Hematopoietic multipotent progenitor cell treated with erythropoietin and hydrocortisone succinate and interleukin-3 and kit ligand, for 6 days (in vitro differentiated cells): Measurements from ENCODE around the gene VMP1.
"Not testable (repeated sequence)": the region's sequence is repeated elsewhere in the genome, so short reads cannot be mapped to it uniquely, and the experiment has no call there.

Experiments
- DNase-seq: peaks from one replicate; pipeline ENCODE4 v3.0.0-alpha.2; 2015

Gene VMP1

GRCh38 chr17:59814685-59815084, 107.2 kb downstream of the VMP1 start:
- no peak for DNase-seq

GRCh38 chr17:59815965-59816364, 108.5 kb downstream of the VMP1 start:
- no peak for DNase-seq

- DNase-seq: peak; percentile 24
Observed at GRCh38 chr17:59825533-59826322, 118.3 kb downstream of the VMP1 start.

- DNase-seq: no peak
Observed at GRCh38 chr17:59826706-59827453, 119.4 kb downstream of the VMP1 start.

GRCh38 chr17:59827721-59828477, 120.4 kb downstream of the VMP1 start:
- peak; percentile 58 for DNase-seq

- no peak for DNase-seq
Observed at GRCh38 chr17:59828478-59828760, 121.0 kb downstream of the VMP1 start.

- not testable (repeated sequence) for DNase-seq
Observed at GRCh38 chr17:59828819-59829216, 121.4 kb downstream of the VMP1 start.

- peak; percentile 98 for DNase-seq
Observed at GRCh38 chr17:59829217-59830006, 122.0 kb downstream of the VMP1 start.

GRCh38 chr17:59830007-59830630, 122.7 kb downstream of the VMP1 start:
- peak; percentile 45 for DNase-seq

- no peak for DNase-seq
Observed at GRCh38 chr17:59830846-59831486, 123.5 kb downstream of the VMP1 start.

GRCh38 chr17:59832883-59833379, 125.5 kb downstream of the VMP1 start:
- no peak for DNase-seq

GRCh38 chr17:59837308-59838051, 130.0 kb downstream of the VMP1 start:
- peak; percentile 100 for DNase-seq

- no peak for DNase-seq
Observed at GRCh38 chr17:59838052-59838916, 130.8 kb downstream of the VMP1 start.

- no peak for DNase-seq
Observed at GRCh38 chr17:59839651-59840328, 132.3 kb downstream of the VMP1 start.

GRCh38 chr17:59840329-59841090, 133.1 kb downstream of the VMP1 start:
- DNase-seq: no peak

- peak; percentile 58 for DNase-seq
Observed at GRCh38 chr17:59841091-59841881, 133.8 kb downstream of the VMP1 start.

- not testable (repeated sequence) for DNase-seq
Observed at GRCh38 chr17:59841882-59842263, 134.4 kb downstream of the VMP1 start.
